ENCODE measurements around the gene ANO8. TPM values are rescaled to one million over a fixed set of nuclear protein-coding genes. Genes with fewer than 3 reads are reported as not detected.

The ANO8 gene
- total and polyA plus RNA-seq, 2 donors (not counting 3 experiments of a cell fraction or from before 2014, with no cell fraction given), result 3.5 to 6.8 TPM

- Histone ChIP-seq H3K4me2 (ENCODE audit: insufficient read depth, low read length) (no peak overlapping the region), H4K20me1 (replicated peaks; ENCODE audit: control insufficient read depth, extremely low read depth, insufficient read depth, low read length) (no peaks in the 10 kb centered on the region), H3K79me2 (ENCODE audit: control insufficient read depth, insufficient read depth, low read length) (no peaks in the 10 kb centered on the region), H3K27ac (ENCODE audit: insufficient read depth, low read depth, low read length) (no peak overlapping the region), H3K36me3 (ENCODE audit: control insufficient read depth in 2 of 2, extremely low read depth in 1 of 2, insufficient read depth in 2 of 2, low read length in 2 of 2) (peaks cover 0 to 2% of the 10 kb centered on the region in 2 experiments), H2AFZ (ENCODE audit: low read depth, low read length) (no peak overlapping the region), H3K27me3 (ENCODE audit: control insufficient read depth in 2 of 2, insufficient read depth in 2 of 2, low read length in 2 of 2) (no peaks in the 10 kb centered on the region), H3K9ac (replicated peaks; ENCODE audit: extremely low read depth, insufficient read depth, low read length) (no peak overlapping the region), H3K9me3 (replicated peaks; ENCODE audit: control insufficient read depth, insufficient read depth, low read length) (no peaks in the 10 kb centered on the region), H3K4me1 (ENCODE audit: control insufficient read depth, extremely low read depth, insufficient read depth, low read length) (peaks cover 10% of the 10 kb centered on the region), H3K9me1 (replicated peaks; ENCODE audit: control insufficient read depth, extremely low read depth, insufficient read depth, low read length) (no peaks in the 10 kb centered on the region), H3K4me3 (replicated peaks in 1 of 3; ENCODE audit: insufficient read depth in 1 of 3, low read depth in 1 of 3, low read length in 3 of 3) (no peak overlapping the region)
- ChIA-PET POLR2A (no interaction called here), CTCF (interaction anchor here (0.7 to 3.6 kb wide), 7 partner anchors 8 to 569 kb away, joined by 3 to 27 read pairs (median 6); no protein-coding TSS in a partner anchor)
- FAIRE-seq (no peak), DNase-seq (ENCODE audit: low read depth, low spot score) (no peak)
- BruUV-seq (replicated peaks), result TSS peak; percentile 3
- intact Hi-C loops (cut with micrococcal nuclease) (loop anchor here (5.0 kb wide), 1 partner anchor 511 kb away; no protein-coding TSS in a partner anchor), dilution Hi-C loops (cut with MboI; ENCODE audit: extremely low pct_ligation_motif_present, low sequenced_read_pairs) (no loop called here)
- no peak for TF ChIP-seq JUN (IDR thresholded peaks at IDR 0.05; ENCODE audit: borderline replicate concordance, insufficient read depth, insufficient read length, low read depth)
- TF ChIP-seq GATA2 (IDR thresholded peaks at IDR 0.05; ENCODE audit: insufficient read depth, insufficient read length, low read depth, low read length), result no peak
- no peak for TF ChIP-seq MYC (IDR thresholded peaks at IDR 0.05; ENCODE audit: low read depth, low read length)
- TF ChIP-seq EZH2 (IDR thresholded peaks at IDR 0.05; ENCODE audit: borderline replicate concordance, low read depth, low read length, severe bottlenecking), result no peak
- no peak for TF ChIP-seq POLR2AphosphoS5 (IDR thresholded peaks at IDR 0.05; ENCODE audit: insufficient read depth, low read depth, low read length)
These were observed 51.1 kb downstream of the ANO8 start for GRCh38 chr19:17283504-17283996.

- ChIA-PET CTCF (interaction anchor here (0.6 to 3.6 kb wide), 18 partner anchors 9 to 394 kb away, joined by 3 to 27 read pairs (median 5); partner anchors contain the start of genes BABAM1, DDA1, USE1 and USHBP1), POLR2A (interaction anchor here (0.6 to 1.4 kb wide), 2 partner anchors 16 to 26 kb away, joined by 3 to 6 read pairs; partner anchors contain the start of genes BABAM1 and DDA1)
- Histone ChIP-seq H4K20me1 (replicated peaks; ENCODE audit: control insufficient read depth, extremely low read depth, insufficient read depth, low read length) (no peaks in the 10 kb centered on the region), H3K79me2 (ENCODE audit: control insufficient read depth, insufficient read depth, low read length) (no peaks in the 10 kb centered on the region), H3K36me3 (ENCODE audit: control insufficient read depth in 2 of 2, extremely low read depth in 1 of 2, insufficient read depth in 2 of 2, low read length in 2 of 2) (peaks cover 0 to 3% of the 10 kb centered on the region in 2 experiments), H3K4me3 (replicated peaks in 1 of 3; ENCODE audit: insufficient read depth in 1 of 3, low read depth in 1 of 3, low read length in 3 of 3) (peak overlapping the region in 2 of 3 experiments; percentile 0 to 29), H2AFZ (ENCODE audit: low read depth, low read length) (peak overlapping the region; percentile 90), H3K4me2 (ENCODE audit: insufficient read depth, low read length) (peak overlapping the region; percentile 39), H3K9ac (replicated peaks; ENCODE audit: extremely low read depth, insufficient read depth, low read length) (peak overlapping the region; percentile 10), H3K4me1 (ENCODE audit: control insufficient read depth, extremely low read depth, insufficient read depth, low read length) (peaks cover 10% of the 10 kb centered on the region), H3K27ac (ENCODE audit: insufficient read depth, low read depth, low read length) (no peak overlapping the region), H3K27me3 (ENCODE audit: control insufficient read depth in 2 of 2, insufficient read depth in 2 of 2, low read length in 2 of 2) (no peaks in the 10 kb centered on the region), H3K9me1 (replicated peaks; ENCODE audit: control insufficient read depth, extremely low read depth, insufficient read depth, low read length) (no peaks in the 10 kb centered on the region), H3K9me3 (replicated peaks; ENCODE audit: control insufficient read depth, insufficient read depth, low read length) (no peaks in the 10 kb centered on the region)
- TF ChIP-seq MAX (IDR thresholded peaks at IDR 0.05; ENCODE audit: insufficient read depth, insufficient read length) (no peak), CTCF (IDR thresholded peaks at IDR 0.05; ENCODE audit: extremely low read depth in 1 of 2, insufficient read depth in 1 of 2, low read depth in 1 of 2, low read length in 2 of 2) (peak; percentile 96 to 99), FOS (IDR thresholded peaks at IDR 0.05; ENCODE audit: borderline replicate concordance, insufficient read depth, low read length) (no peak), GATA2 (IDR thresholded peaks at IDR 0.05; ENCODE audit: insufficient read depth, insufficient read length, low read depth, low read length) (no peak), MYC (IDR thresholded peaks at IDR 0.05; ENCODE audit: low read depth, low read length) (no peak), JUN (IDR thresholded peaks at IDR 0.05; ENCODE audit: borderline replicate concordance, insufficient read depth, insufficient read length, low read depth) (no peak), POLR2AphosphoS5 (IDR thresholded peaks at IDR 0.05; ENCODE audit: insufficient read depth, low read depth, low read length) (peak; percentile 22)
- FAIRE-seq (peak; percentile 93), DNase-seq (ENCODE audit: low read depth, low spot score) (peak; percentile 82)
- dilution Hi-C loops (cut with MboI; ENCODE audit: extremely low pct_ligation_motif_present, low sequenced_read_pairs) (no loop called here), intact Hi-C loops (cut with micrococcal nuclease) (loop anchor here (1.0 to 5.0 kb wide), 5 partner anchors 15 to 510 kb away; partner anchors contain the start of gene BABAM1)
- BruUV-seq (replicated peaks), result no TSS peak
These were observed 52.0 kb downstream of the ANO8 start for GRCh38 chr19:17282488-17283125.

Data from endothelial cell of umbilical vein (primary cell).